ENCODE measurements around the gene GRIN3A. TPM values are rescaled to one million over a fixed set of nuclear protein-coding genes. Genes with fewer than 3 reads are reported as not detected.

Gene GRIN3A
- total RNA-seq, 1 experiment from 2014 or later = not detected

DNA sequence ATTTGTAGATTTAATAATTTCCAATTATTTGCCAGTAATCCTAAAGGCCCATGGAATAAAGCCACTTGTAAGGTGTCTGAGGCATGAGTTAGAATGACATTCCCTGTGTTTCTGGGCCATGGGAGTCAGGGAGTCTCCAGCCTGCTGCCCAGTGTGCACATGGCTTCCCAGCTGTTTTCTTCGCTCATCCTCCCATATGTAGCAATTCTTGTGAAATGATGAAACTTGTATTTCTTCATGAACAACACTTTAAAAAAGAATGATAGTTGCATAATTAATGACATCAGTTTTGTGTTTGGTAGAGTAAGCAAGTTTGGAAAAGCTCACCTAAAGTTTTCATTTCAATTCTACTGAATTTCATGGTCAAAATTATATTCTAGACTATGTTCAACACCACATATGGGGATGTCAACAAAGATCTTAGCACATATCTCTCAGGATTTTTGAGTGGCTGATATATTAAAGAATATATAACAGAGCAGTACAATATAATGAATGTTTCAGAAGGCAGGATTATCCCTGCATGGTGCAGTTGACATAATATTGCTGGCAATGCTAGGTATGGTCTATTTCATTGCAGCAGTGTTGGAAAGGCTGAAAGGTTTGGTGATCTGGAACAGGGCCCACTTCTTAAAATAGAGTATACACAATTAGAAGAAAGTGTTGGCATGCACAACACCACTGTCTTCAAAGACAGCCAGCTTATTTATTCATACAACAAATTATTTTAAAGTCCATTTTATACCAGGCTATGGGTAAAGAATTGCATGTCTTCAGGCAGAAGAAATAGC is 44.7 kb downstream of the GRIN3A start:
- no peak overlapping the region; a peak in 1 of 7 replicates for H3K27ac Mint-ChIP-seq
- Histone ChIP-seq H4K91ac (ENCODE audit: insufficient read length, low read depth, low read length) (no peak overlapping the region), H2AFZ (ENCODE audit: low read length) (no peak overlapping the region), H3K4me2 (ENCODE audit: insufficient read depth, insufficient read length, low read length) (no peak overlapping the region), H2AK5ac (ENCODE audit: insufficient read length, low read length) (no peak overlapping the region), H3K14ac (ENCODE audit: insufficient read depth, low read length) (no peak overlapping the region), H4K5ac (ENCODE audit: insufficient read length, low read depth, low read length) (no peak overlapping the region), H3K4me1 (ENCODE audit: insufficient read depth, low read length) (no peaks in the 10 kb centered on the region; the same call in 1 of the 2 replicates), H2BK20ac (ENCODE audit: low read depth, low read length, poor library complexity, severe bottlenecking) (no peak overlapping the region), H2BK12ac (ENCODE audit: insufficient read length, low read depth, low read length) (no peak overlapping the region), H3K18ac (ENCODE audit: insufficient read length, low read depth, low read length) (no peak overlapping the region), H4K8ac (replicated peaks; ENCODE audit: insufficient read length, low read depth, low read length) (no peak overlapping the region), H3T11ph (ENCODE audit: low read length) (no peak overlapping the region), H3K23ac (ENCODE audit: insufficient read length, low read depth, low read length) (no peak overlapping the region), H2BK15ac (ENCODE audit: low read depth, low read length) (no peak overlapping the region), H2BK5ac (ENCODE audit: insufficient read length, low read length) (no peak overlapping the region), H2BK120ac (ENCODE audit: low read depth, low read length, poor library complexity, severe bottlenecking) (no peak overlapping the region), H3K23me2 (ENCODE audit: insufficient read length, low read depth, low read length, poor library complexity, severe bottlenecking) (no peaks in the 10 kb centered on the region), H4K20me1 (ENCODE audit: control insufficient read depth, insufficient read depth, insufficient read length) (no peaks in the 10 kb centered on the region), H3K4ac (ENCODE audit: low read depth, low read length) (no peak overlapping the region), H3K9me3 (ENCODE audit: control insufficient read depth, low read depth, low read length) (no peaks in the 10 kb centered on the region), H3K79me2 (ENCODE audit: insufficient read depth, low read length) (no peaks in the 10 kb centered on the region), H3K27me3 (ENCODE audit: insufficient read depth, low read length) (no peaks in the 10 kb centered on the region), H3K9ac (ENCODE audit: extremely low read depth, insufficient read length, low read length) (no peak overlapping the region), H3K79me1 (ENCODE audit: insufficient read depth, low read depth, low read length, poor library complexity, severe bottlenecking) (no peaks in the 10 kb centered on the region), H3K27ac (ENCODE audit: insufficient read length, low read depth, low read length) (no peak overlapping the region), H3K56ac (ENCODE audit: insufficient read length, low read depth, low read length) (no peak overlapping the region)
- no peaks in the 10 kb centered on the region for H3K4me1 Mint-ChIP-seq
- H3K9me3 Mint-ChIP-seq = no peaks in the 10 kb centered on the region
- H3K4me3 Mint-ChIP-seq = no peak overlapping the region
- no peaks in the 10 kb centered on the region for H3K36me3 Mint-ChIP-seq (ENCODE audit: insufficient read depth in 1 of 3, low read depth in 3 of 3)
- WGBS (ENCODE audit: extremely low coverage, insufficient read length, low lambda C conversion rate) = no CpG with 5 or more reads among the region's 1 CpG
- H3K27me3 Mint-ChIP-seq (ENCODE audit: low read depth) = peaks cover 3% of the 10 kb centered on the region
- TF ChIP-seq, protein P1, sequence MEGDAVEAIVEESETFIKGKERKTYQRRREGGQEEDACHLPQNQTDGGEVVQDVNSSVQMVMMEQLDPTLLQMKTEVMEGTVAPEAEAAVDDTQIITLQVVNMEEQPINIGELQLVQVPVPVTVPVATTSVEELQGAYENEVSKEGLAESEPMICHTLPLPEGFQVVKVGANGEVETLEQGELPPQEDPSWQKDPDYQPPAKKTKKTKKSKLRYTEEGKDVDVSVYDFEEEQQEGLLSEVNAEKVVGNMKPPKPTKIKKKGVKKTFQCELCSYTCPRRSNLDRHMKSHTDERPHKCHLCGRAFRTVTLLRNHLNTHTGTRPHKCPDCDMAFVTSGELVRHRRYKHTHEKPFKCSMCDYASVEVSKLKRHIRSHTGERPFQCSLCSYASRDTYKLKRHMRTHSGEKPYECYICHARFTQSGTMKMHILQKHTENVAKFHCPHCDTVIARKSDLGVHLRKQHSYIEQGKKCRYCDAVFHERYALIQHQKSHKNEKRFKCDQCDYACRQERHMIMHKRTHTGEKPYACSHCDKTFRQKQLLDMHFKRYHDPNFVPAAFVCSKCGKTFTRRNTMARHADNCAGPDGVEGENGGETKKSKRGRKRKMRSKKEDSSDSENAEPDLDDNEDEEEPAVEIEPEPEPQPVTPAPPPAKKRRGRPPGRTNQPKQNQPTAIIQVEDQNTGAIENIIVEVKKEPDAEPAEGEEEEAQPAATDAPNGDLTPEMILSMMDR (conservative IDR thresholded peaks at IDR 0.05) = no peak
- no peak for DNase-seq

All from H9 (cell line).